Colonic mucosa (tissue), 4 donors: ENCODE results near the gene SRD5A3. TPM values are rescaled to one million over a fixed set of nuclear protein-coding genes. Genes with fewer than 3 reads are reported as not detected.

Experiments used
- DNase-seq: peaks from one replicate; pipeline ENCODE4 v3.0.0-alpha.2; 2020
- H3K27ac ChIP-seq: fragments of 200-600 bp; one replicate; pipeline ENCODE4 v1.8.0; 2021
- H3K27me3 ChIP-seq: fragments of 200-600 bp; one replicate; pipeline ENCODE4 v1.8.0; 2021
- H3K36me3 ChIP-seq: fragments of 200-600 bp; one replicate; pipeline ENCODE4 v1.8.0; 2021
- H3K4me1 ChIP-seq: fragments of 200-600 bp; one replicate; pipeline ENCODE4 v1.8.0; 2021; ENCODE audit warnings: mild to moderate bottlenecking
- H3K4me3 ChIP-seq: fragments of 200-600 bp; one replicate; pipeline ENCODE4 v1.8.0; 2021
- H3K9ac ChIP-seq, 2 donors: one replicate each; pipeline ENCODE4 v1.7.0; 2013; ENCODE audit warnings: control low read depth in 2 of 2, low read depth in 2 of 2, low read length in 2 of 2
- H3K9me3 ChIP-seq: fragments of 200-600 bp; one replicate; pipeline ENCODE4 v1.8.0; 2021
- intact Hi-C: fragments of 100-400 bp; cut with DNase I; formaldehyde crosslinking; loops from one replicate; pipeline ENCODE4 v1.14.1; 2022
- total RNA-seq, 2 donors: library from RNA; stranded (reverse); fragmentation: NEBNext Ultra II Directional in 1 of 2; extraction: Animal tissue kit (Norgen Biotek cat#: 25700) in 1 of 2; gene quantifications; one replicate each; pipeline ENCODE4 v1.2.1, GENCODE V29; 2021
- TF ChIP-seq, protein P1 (sequence below): fragments of 200-600 bp; IDR thresholded peaks from one replicate; pipeline ENCODE4 v1.8.0; 2022; ENCODE audit warnings: antibody characterized with exemption, mild to moderate bottlenecking
- donor health status: healthy.
- donor health status: DM: no; HTN: no; CAD: no.
- donor health status: DM: no; HTN: no; CAD: no.

SRD5A3 gene
- total RNA-seq, 2 donors from 2014 or later, result 18.8 to 22.2 TPM

DNA sequence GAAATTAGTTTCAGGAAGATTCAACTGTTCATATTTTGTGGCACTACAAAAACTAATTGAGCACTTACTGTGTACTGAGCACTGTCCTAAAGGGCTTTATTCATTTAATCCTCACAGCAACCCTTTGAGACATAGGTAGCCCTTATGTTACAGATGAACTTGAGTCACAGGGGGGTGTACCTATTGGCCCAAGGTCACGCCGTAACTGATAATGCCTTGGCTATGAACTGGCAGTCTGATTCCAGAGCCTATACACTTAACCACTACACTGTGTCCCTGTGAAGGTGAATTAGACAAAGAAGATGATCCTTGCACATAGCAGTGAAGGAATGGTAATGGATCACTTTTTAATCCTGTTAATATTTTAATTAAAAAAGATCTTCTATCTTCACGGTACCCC, 61.7 kb downstream of the SRD5A3 start:
- DNase-seq, result no peak
- H3K4me3 ChIP-seq, result no peak overlapping the region
- no peaks in the 10 kb centered on the region for H3K27me3 ChIP-seq
- H3K4me1 ChIP-seq, result no peaks in the 10 kb centered on the region
- H3K27ac ChIP-seq, result no peak overlapping the region
- no peaks in the 10 kb centered on the region for H3K36me3 ChIP-seq
- no peaks in the 10 kb centered on the region for H3K9me3 ChIP-seq
- intact Hi-C loops, result no loop called here
- TF ChIP-seq, protein P1, sequence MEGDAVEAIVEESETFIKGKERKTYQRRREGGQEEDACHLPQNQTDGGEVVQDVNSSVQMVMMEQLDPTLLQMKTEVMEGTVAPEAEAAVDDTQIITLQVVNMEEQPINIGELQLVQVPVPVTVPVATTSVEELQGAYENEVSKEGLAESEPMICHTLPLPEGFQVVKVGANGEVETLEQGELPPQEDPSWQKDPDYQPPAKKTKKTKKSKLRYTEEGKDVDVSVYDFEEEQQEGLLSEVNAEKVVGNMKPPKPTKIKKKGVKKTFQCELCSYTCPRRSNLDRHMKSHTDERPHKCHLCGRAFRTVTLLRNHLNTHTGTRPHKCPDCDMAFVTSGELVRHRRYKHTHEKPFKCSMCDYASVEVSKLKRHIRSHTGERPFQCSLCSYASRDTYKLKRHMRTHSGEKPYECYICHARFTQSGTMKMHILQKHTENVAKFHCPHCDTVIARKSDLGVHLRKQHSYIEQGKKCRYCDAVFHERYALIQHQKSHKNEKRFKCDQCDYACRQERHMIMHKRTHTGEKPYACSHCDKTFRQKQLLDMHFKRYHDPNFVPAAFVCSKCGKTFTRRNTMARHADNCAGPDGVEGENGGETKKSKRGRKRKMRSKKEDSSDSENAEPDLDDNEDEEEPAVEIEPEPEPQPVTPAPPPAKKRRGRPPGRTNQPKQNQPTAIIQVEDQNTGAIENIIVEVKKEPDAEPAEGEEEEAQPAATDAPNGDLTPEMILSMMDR, result no peak
- H3K9ac ChIP-seq, result no peak overlapping the region

DNA sequence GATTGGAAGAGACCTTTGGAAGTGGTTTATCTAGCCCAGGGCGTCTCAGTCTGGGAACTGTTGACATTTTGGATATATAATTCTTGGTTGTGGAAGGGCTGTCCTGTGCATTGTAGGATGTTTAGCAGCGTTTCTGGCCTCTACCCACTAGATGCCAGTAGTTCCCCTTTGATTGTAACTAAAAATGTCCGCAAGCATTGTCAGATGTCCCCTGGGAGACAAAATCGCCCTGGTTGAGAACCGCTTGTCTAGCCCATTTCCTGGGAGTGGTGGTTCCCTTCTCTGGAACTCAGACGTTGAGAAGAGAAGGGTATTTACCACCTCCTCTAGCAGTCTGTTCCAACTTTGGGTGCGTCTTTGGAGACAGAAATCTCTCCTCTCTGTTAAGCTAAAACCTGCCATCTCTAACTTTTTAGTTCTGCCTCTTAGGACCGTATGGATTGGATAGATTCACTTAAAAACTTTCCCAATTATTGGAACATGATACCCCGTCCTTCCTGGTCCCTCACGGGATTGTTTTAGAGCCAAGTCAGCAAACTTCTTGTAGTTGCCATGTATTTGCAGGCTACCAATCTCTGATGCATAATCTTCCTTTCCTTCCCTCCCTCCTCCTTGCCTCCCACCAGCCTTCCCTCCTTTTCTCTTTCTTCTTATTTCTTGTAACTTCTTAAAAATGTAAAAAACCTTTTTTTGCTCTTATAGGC, 63.6 kb downstream of the SRD5A3 start:
- Histone ChIP-seq H3K4me1 (no peaks in the 10 kb centered on the region), H3K4me3 (no peak overlapping the region), H3K27me3 (no peaks in the 10 kb centered on the region), H3K9ac (no peak overlapping the region), H3K27ac (no peak overlapping the region), H3K36me3 (no peaks in the 10 kb centered on the region), H3K9me3 (no peaks in the 10 kb centered on the region)
- DNase-seq, result no peak
- TF ChIP-seq, protein P1, result no peak
- intact Hi-C loops, result no loop called here

DNA sequence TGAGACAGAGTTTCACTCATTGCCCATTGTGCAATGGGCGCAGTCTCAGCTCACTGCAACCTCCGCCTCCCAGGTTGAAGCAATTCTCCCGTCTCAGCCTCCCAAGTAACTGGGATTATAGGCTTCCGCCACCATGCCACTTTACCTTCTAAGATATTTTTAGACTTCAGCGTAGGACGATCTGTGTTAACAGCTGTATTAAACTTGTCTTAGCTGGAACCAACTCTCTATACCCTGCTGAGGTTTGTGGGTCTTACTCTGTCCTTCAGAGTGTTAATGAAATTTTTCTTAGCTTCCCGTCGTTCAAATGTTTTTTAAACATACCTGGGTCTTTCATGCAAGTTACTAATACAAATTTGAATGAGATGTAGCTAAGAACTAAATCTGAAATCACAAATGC, 64.4 kb downstream of the SRD5A3 start:
- no peak overlapping the region for H3K4me3 ChIP-seq
- TF ChIP-seq, protein P1, result no peak

DNA sequence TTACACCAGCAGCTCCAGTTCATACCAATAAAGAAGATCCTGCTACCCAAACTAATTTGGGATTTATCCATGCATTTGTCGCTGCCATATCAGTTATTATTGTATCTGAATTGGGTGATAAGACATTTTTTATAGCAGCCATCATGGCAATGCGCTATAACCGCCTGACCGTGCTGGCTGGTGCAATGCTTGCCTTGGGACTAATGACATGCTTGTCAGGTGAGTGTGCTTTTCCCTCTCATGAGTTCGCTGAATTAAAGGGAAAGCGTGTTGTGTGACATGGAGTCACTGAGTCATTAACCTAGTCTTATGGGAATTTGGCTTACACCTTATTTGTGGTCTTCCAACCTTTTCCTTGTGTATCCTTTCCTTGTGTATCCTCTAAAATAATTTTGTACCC, 65.6 kb downstream of the SRD5A3 start:
- no peak for DNase-seq
- H3K27ac ChIP-seq, result no peak overlapping the region
- H3K9me3 ChIP-seq, result no peaks in the 10 kb centered on the region
- TF ChIP-seq, protein P1, result no peak
- intact Hi-C loops, result no loop called here
- H3K36me3 ChIP-seq, result no peaks in the 10 kb centered on the region
- H3K27me3 ChIP-seq, result no peaks in the 10 kb centered on the region
- no peaks in the 10 kb centered on the region for H3K4me1 ChIP-seq
- H3K9ac ChIP-seq, result no peak overlapping the region
- no peak overlapping the region for H3K4me3 ChIP-seq

More for the DNA sequence above, 64.4 kb downstream of the SRD5A3 start:
- DNase-seq, result no peak
- Histone ChIP-seq H3K9me3 (no peaks in the 10 kb centered on the region), H3K9ac (no peak overlapping the region), H3K36me3 (no peaks in the 10 kb centered on the region), H3K27ac (no peak overlapping the region), H3K27me3 (no peaks in the 10 kb centered on the region), H3K4me1 (no peaks in the 10 kb centered on the region)
- intact Hi-C loops, result no loop called here

DNA sequence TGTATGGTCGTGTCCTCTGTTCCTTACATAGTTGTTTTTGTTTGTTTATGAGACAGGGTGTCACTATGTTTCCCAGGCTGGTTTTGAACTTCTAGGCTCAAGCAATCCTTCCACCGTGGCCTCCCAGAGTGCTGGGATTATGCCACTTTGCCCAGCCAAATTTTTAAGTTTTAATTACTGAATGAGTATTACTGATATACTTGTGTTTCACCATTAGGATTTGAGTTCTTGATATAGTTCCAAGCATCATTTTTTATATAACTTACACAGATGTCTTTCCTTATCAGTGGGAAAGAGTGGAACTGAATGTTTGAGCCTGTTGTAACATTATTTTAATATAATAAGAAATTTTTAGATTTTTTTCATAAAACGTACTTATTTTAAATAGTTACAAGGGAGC, 70.1 kb downstream of the SRD5A3 start:
- DNase-seq, result no peak
- Histone ChIP-seq H3K36me3 (no peaks in the 10 kb centered on the region), H3K9ac (no peak overlapping the region), H3K9me3 (no peaks in the 10 kb centered on the region), H3K27me3 (no peaks in the 10 kb centered on the region), H3K4me3 (no peak overlapping the region), H3K27ac (no peak overlapping the region), H3K4me1 (no peaks in the 10 kb centered on the region)
- intact Hi-C loops, result no loop called here
- TF ChIP-seq, protein P1, result no peak

Other genes with a start within 250 kb of the SRD5A3 start
- gene KDR, start 220.6 kb upstream of the SRD5A3 start, total RNA-seq, result 1 to 10 TPM; 3.4 to 6.5 TPM
- gene TMEM165, start 49.7 kb downstream of the SRD5A3 start, total RNA-seq, result 10 to 100 TPM; 70.0 to 80.0 TPM
- gene CLOCK, start 200.7 kb downstream of the SRD5A3 start, total RNA-seq, result 10 to 100 TPM; 18.4 to 20.8 TPM
- not detected for gene PDCL2, start 246.0 kb downstream of the SRD5A3 start, total RNA-seq